Stomach (tissue), 4 donors: ENCODE measurements around the gene NRG3.

Source experiments
- EP300 ChIP-seq: sonication (generic); formaldehyde crosslinking; IDR thresholded peaks from one replicate; pipeline ENCODE4 v1.6.1; 2017; ENCODE audit warnings: antibody characterized with exemption
- POLR2AphosphoS5 ChIP-seq, 3 donors: sonication (generic); formaldehyde crosslinking; IDR thresholded peaks; one replicate each; pipeline ENCODE4 v1.6.1; 2016; ENCODE audit warnings: antibody characterized with exemption in 3 of 3
- TF ChIP-seq, protein P1 (sequence below), 7 experiments: fragments of 450-650 bp in 4 of 7; fragments of 200-600 bp in 3 of 7; sonication (generic) in 3 of 7; IDR thresholded peaks; one replicate each; pipeline ENCODE4 v1.5.1; 2016 to 2019; ENCODE audit warnings: antibody characterized with exemption in 7 of 7, control low read depth in 2 of 7, mild to moderate bottlenecking in 1 of 7

DNA sequence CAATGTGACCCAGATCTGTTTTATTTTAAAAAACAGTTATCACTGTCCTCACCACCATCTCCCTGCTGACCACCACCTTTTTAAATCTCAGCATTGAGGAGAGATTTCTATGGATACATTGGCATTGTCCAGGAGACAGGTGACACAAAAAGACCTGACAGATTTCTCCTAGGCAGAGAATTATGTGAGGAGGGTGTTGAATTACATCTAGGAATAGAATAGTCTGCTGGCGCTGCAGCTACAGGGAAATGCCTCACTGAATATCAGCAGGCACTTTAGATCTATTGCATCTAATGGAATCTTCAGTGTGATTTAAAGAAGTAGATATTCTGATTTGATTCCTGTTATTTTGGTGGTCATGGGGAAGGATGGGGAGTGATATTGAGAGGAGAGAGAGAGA lies 593.5 kb downstream of the NRG3 start:
- TF ChIP-seq, protein P1, sequence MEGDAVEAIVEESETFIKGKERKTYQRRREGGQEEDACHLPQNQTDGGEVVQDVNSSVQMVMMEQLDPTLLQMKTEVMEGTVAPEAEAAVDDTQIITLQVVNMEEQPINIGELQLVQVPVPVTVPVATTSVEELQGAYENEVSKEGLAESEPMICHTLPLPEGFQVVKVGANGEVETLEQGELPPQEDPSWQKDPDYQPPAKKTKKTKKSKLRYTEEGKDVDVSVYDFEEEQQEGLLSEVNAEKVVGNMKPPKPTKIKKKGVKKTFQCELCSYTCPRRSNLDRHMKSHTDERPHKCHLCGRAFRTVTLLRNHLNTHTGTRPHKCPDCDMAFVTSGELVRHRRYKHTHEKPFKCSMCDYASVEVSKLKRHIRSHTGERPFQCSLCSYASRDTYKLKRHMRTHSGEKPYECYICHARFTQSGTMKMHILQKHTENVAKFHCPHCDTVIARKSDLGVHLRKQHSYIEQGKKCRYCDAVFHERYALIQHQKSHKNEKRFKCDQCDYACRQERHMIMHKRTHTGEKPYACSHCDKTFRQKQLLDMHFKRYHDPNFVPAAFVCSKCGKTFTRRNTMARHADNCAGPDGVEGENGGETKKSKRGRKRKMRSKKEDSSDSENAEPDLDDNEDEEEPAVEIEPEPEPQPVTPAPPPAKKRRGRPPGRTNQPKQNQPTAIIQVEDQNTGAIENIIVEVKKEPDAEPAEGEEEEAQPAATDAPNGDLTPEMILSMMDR (IDR thresholded peaks at IDR 0.05), result no peak
- no peak for TF ChIP-seq POLR2AphosphoS5 (IDR thresholded peaks at IDR 0.05)
- TF ChIP-seq EP300, result no peak
